ENCODE measurements around the gene TMEM164.

- no peak for TF ChIP-seq CTCF (IDR thresholded peaks at IDR 0.05)
- TF ChIP-seq POLR2A (IDR thresholded peaks at IDR 0.05): no peak
These were observed 10.0 kb downstream of the TMEM164 start for GRCh38 chrX:110012818-110013485.
